K562 (cell line): ENCODE data around the gene WASF2. TPM values are rescaled to one million over a fixed set of nuclear protein-coding genes. Genes with fewer than 3 reads are reported as not detected.
A peak's percentile ranks its signal among the peaks of the same experiment; 100 is the strongest.

ENCODE experiments used
- ATAC-seq: fragments of 200-7000 bp; cut with Tn5 transposase; 3 replicates; pipeline ENCODE4 v1.9.1; 2020; ENCODE audit warnings: moderate library complexity
- BruUV-seq: library from RNA; stranded (reverse); fragments of 400-500 nt; replicated peaks from 2 replicates; lab custom pipeline; 2021; lab: Mats Ljungman, UMichigan
- CTCF ChIA-PET: fragments of 300-600 bp; formaldehyde crosslinking; extraction: SDS; loops from one replicate; lab custom pipeline; 2021; ENCODE audit warnings: low intra/inter-chr PET ratio; lab: Yijun Ruan, JAX
- POLR2A ChIA-PET: fragments of 300-600, 350-650 bp; sonication (Branson Sonifier 250); formaldehyde crosslinking; extraction: SDS; loops from one replicate; lab custom pipeline; 2021; ENCODE audit warnings: antibody characterized with exemption, inconsistent platforms; lab: Yijun Ruan, JAX
- DNase-seq, 4 experiments: peaks; one replicate each; pipeline versions ENCODE4 v3.0.0 to v3.0.0-alpha.2; 2011 to 2018; ENCODE audit warnings: low spot score in 3 of 4, mixed read lengths in 3 of 4; ENCODE audit errors: extremely low read depth in 1 of 4
- FAIRE-seq: peaks from 2 replicates; lab custom pipeline; 2011; peaks lifted over from hg19 to GRCh38; lab: Jason Lieb, UNC
- H2AFZ ChIP-seq: 2 replicates; pipeline ENCODE4 v1.6.0; 2011; ENCODE audit warnings: low read depth, low read length, control low read depth, inconsistent platforms
- H3K27ac ChIP-seq: fragments of 200-600 bp; 3 replicates; pipeline ENCODE4 v1.8.0; 2011; ENCODE audit warnings: low read depth, mild to moderate bottlenecking, control low read depth, inconsistent platforms, low read length, moderate library complexity, mixed read lengths; ENCODE audit errors: extremely low read depth
- H3K27me3 ChIP-seq, 2 experiments: fragments of 300-600 bp in 1 of 2; 2 replicates in 1 of 2; 3 replicates in 1 of 2; pipeline versions ENCODE4 v1.6.0 to v1.8.0; 2011; ENCODE audit warnings: inconsistent platforms in 2 of 2, low read length in 2 of 2, mild to moderate bottlenecking in 1 of 2, mixed read lengths in 1 of 2, moderate library complexity in 1 of 2; ENCODE audit not compliant: control insufficient read depth in 2 of 2, insufficient read depth in 2 of 2
- H3K36me3 ChIP-seq: fragments of 300-600 bp; 3 replicates; pipeline ENCODE4 v1.8.0; 2011; ENCODE audit warnings: mild to moderate bottlenecking, low read length, inconsistent platforms; ENCODE audit not compliant: control insufficient read depth, insufficient read depth
- H3K4me1 ChIP-seq, 2 experiments: fragments of 200-600 bp in 1 of 2; replicated peaks in 1 of 2; 2 replicates in 1 of 2; 3 replicates in 1 of 2; pipeline versions ENCODE4 v1.5.1 to v1.8.0; 2011; ENCODE audit warnings: inconsistent platforms in 2 of 2, low read length in 2 of 2, mild to moderate bottlenecking in 1 of 2, mixed read lengths in 1 of 2, moderate library complexity in 1 of 2; ENCODE audit not compliant: control insufficient read depth in 2 of 2, insufficient read depth in 2 of 2
- H3K4me2 ChIP-seq: 2 replicates; pipeline ENCODE4 v1.6.1; 2011; ENCODE audit warnings: low read length, control low read depth, inconsistent platforms, mixed read lengths; ENCODE audit not compliant: insufficient read depth
- H3K4me3 ChIP-seq: fragments of 200-600 bp; sonication (generic), shearing (Covaris generic); 2 replicates; pipeline ENCODE4 v1.5.1; 2016; ENCODE audit warnings: control low read depth, inconsistent platforms
- H3K79me2 ChIP-seq: fragments of 200-600 bp; 3 replicates; pipeline ENCODE4 v1.8.0; 2011; ENCODE audit warnings: low read length, inconsistent platforms; ENCODE audit not compliant: control insufficient read depth, insufficient read depth
- H3K9ac ChIP-seq, 2 experiments: 2 replicates each; pipeline versions ENCODE4 v1.6.0 to v1.6.1; 2011; ENCODE audit warnings: low read depth in 2 of 2, low read length in 2 of 2, control low read depth in 1 of 2, inconsistent platforms in 1 of 2, mild to moderate bottlenecking in 1 of 2, mixed read lengths in 1 of 2; ENCODE audit not compliant: insufficient read depth in 1 of 2
- H3K9me1 ChIP-seq: one replicate; pipeline ENCODE4 v1.6.0; 2011; ENCODE audit warnings: inconsistent platforms, mild to moderate bottlenecking, low read length, moderate library complexity; ENCODE audit not compliant: control insufficient read depth, insufficient read depth
- H3K9me3 ChIP-seq: replicated peaks from 2 replicates; pipeline ENCODE4 v1.5.1; 2011; ENCODE audit warnings: low read depth, low read length, inconsistent platforms; ENCODE audit not compliant: control insufficient read depth, insufficient read depth
- H4K20me1 ChIP-seq: replicated peaks from 2 replicates; pipeline ENCODE4 v1.6.1; 2011; ENCODE audit warnings: low read length, inconsistent platforms, mixed read lengths; ENCODE audit not compliant: control insufficient read depth, insufficient read depth
- CGGBP1 ChIP-seq: fragments of 250-450 bp; sonication (Bioruptor Pico); IDR thresholded peaks from 2 replicates; pipeline ENCODE4 v1.9.0; 2021; ENCODE audit warnings: mild to moderate bottlenecking
- ETV6 ChIP-seq, 3 experiments: fragments of 150-350 bp in 1 of 3; sonication (generic) in 1 of 3; formaldehyde crosslinking in 1 of 3; IDR thresholded peaks; 2 replicates each; pipeline versions ENCODE4 v1.6.1 to v1.8.0; 2014 to 2022; ENCODE audit warnings: borderline replicate concordance in 2 of 3, low read depth in 2 of 3, antibody characterized with exemption in 1 of 3, low read length in 1 of 3, mild to moderate bottlenecking in 1 of 3, missing genetic modification reagents in 1 of 3
- FOXJ3 ChIP-seq: sonication (generic); formaldehyde crosslinking; IDR thresholded peaks from 2 replicates; pipeline ENCODE4 v1.4.0; 2020; ENCODE audit warnings: mild to moderate bottlenecking, missing genetic modification reagents
- MAFF ChIP-seq: IDR thresholded peaks from 2 replicates; pipeline ENCODE4 v1.6.1; 2012; ENCODE audit warnings: low read length, improper control_type of control experiment
- POLR2B ChIP-seq: fragments of 450-650 bp; IDR thresholded peaks from 2 replicates; pipeline ENCODE4 v1.6.1; 2018; ENCODE audit warnings: low read depth; ENCODE audit not compliant: partially characterized antibody
- RHOXF2B ChIP-seq: fragments of 250-450 bp; sonication (Bioruptor Pico); conservative IDR thresholded peaks from 2 replicates; pipeline ENCODE4 v1.5.1; 2021
- SMARCA5 ChIP-seq: fragments of 450-650 bp; IDR thresholded peaks from 2 replicates; pipeline ENCODE4 v1.6.1; 2016
- SRSF9 ChIP-seq: fragments of 200-400 bp; formaldehyde crosslinking; IDR thresholded peaks from 2 replicates; pipeline ENCODE4 v1.6.1; 2017; ENCODE audit warnings: low read depth, low read length, borderline replicate concordance
- ZBED1 ChIP-seq: IDR thresholded peaks from 2 replicates; pipeline ENCODE4 v1.6.1; 2014
- ZNF444 ChIP-seq: fragments of 250-450 bp; sonication (Bioruptor Pico); IDR thresholded peaks from 2 replicates; pipeline ENCODE4 v1.4.0; 2020; ENCODE audit warnings: mild to moderate bottlenecking, moderate library complexity
- ZNF584 ChIP-seq: fragments of 200-800 bp; sonication (Bioruptor generic); IDR thresholded peaks from 2 replicates; pipeline ENCODE4 v1.6.1; 2016; ENCODE audit warnings: low read depth, mild to moderate bottlenecking, missing genetic modification characterization, missing compliant biosample characterization
- WGBS: fragments of 100-300 bp; shearing (Covaris generic); methylation state at CpG from one replicate; pipeline ENCODE4 v1.1.6; 2016; ENCODE audit warnings: low coverage, mixed read lengths; ENCODE audit not compliant: insufficient coverage; ENCODE audit errors: missing lambda C conversion rate; 5-methylcytosine and 5-hydroxymethylcytosine counted together
- in situ Hi-C: fragments of 300-500 bp; cut with MboI; formaldehyde crosslinking; loops from 4 replicates; pipeline ENCODE4 v1.15.0; 2018; ENCODE audit warnings: inconsistent platforms, mixed read lengths
- intact Hi-C: fragments of 100-400 bp; cut with micrococcal nuclease; formaldehyde crosslinking; loops from 2 replicates; pipeline ENCODE4 v1.14.2; 2022
- polyA plus RNA-seq, 8 experiments: library from polyadenylated mRNA; depleted of rRNA in 4 of 8; stranded (reverse) in 5 of 8; unstranded in 3 of 8; fragments of >200 nt; fragmentation: Nextera tagmentation in 2 of 8; fragmentation: Illumina TruSeq in 1 of 8; extraction: Ambion mirVana in 2 of 8; extraction: Trizol in 1 of 8; gene quantifications; 2 replicates each; pipeline versions ENCODE4 v1.2.1 to v1.2.3, GENCODE V29; 2011 to 2014; ENCODE audit warnings: inconsistent platforms in 1 of 8, missing spikeins in 1 of 8
- total RNA-seq, 7 experiments: library from RNA; depleted of rRNA in 6 of 7; stranded (reverse); fragments of >200 nt in 6 of 7; fragmentation: Illumina TruSeq in 2 of 7; extraction: Trizol in 2 of 7; gene quantifications; 2 replicates each; pipeline versions ENCODE4 v1.2.1 to v1.2.3, GENCODE V29; 2011 to 2021; ENCODE audit warnings: low replicate concordance in 1 of 7
- TF ChIP-seq, protein P1 (sequence below): fragments of 450-650 bp; IDR thresholded peaks from 2 replicates; pipeline ENCODE4 v1.6.1; 2018; ENCODE audit warnings: mild to moderate bottlenecking, low read depth; ENCODE audit not compliant: partially characterized antibody
- TF ChIP-seq, protein P2 (sequence below): fragments of 450-650 bp; IDR thresholded peaks from 2 replicates; pipeline ENCODE4 v1.6.1; 2017; ENCODE audit warnings: antibody characterized with exemption
- TF ChIP-seq, protein P3 (sequence below): fragments of 250-450 bp; sonication (Bioruptor Pico); IDR thresholded peaks from 2 replicates; pipeline ENCODE4 v1.5.0; 2022; ENCODE audit warnings: mild to moderate bottlenecking

WASF2 gene
- total and polyA plus RNA-seq, 9 of the 15 experiments (the other 6 are each of a cell fraction or from before 2014, with no cell fraction given), result 8.2 to 163 (median 31.2) TPM

- no peak overlapping the region for H3K4me3 ChIP-seq
- no peaks in the 10 kb centered on the region for H3K9me3 ChIP-seq
- FAIRE-seq (no peak), ATAC-seq (no peak), DNase-seq (no peak)
- TSS peak; percentile 24 for BruUV-seq
- H4K20me1 ChIP-seq, result 0 out of 2 replicates have a peak, but pooled peaks cover 6% of the 10 kb centered on the region
- H3K27ac ChIP-seq, result no peak overlapping the region; the same call in 2 of the 3 replicates
- H3K9ac ChIP-seq, result no peak overlapping the region
- in situ Hi-C loops, result no loop called here
- H3K79me2 ChIP-seq, result peaks cover 93% of the 10 kb centered on the region
- intact Hi-C loops, result no loop called here
- H3K4me1 ChIP-seq, result peaks cover 3 to 6% of the 10 kb centered on the region in 2 experiments; a peak in 3 of 5 replicates
- H3K27me3 ChIP-seq, result no peaks in the 10 kb centered on the region
- WGBS, result 92% methylated on average over 4 of the region's 4 CpGs
- H2AFZ ChIP-seq, result no peak overlapping the region
- peaks cover 28% of the 10 kb centered on the region for H3K36me3 ChIP-seq
- CTCF ChIA-PET, result no interaction called here
- H3K9me1 ChIP-seq, result no peaks in the 10 kb centered on the region
- no peak for TF ChIP-seq CGGBP1
- TF ChIP-seq MAFF, result no peak
- TF ChIP-seq, protein P1, sequence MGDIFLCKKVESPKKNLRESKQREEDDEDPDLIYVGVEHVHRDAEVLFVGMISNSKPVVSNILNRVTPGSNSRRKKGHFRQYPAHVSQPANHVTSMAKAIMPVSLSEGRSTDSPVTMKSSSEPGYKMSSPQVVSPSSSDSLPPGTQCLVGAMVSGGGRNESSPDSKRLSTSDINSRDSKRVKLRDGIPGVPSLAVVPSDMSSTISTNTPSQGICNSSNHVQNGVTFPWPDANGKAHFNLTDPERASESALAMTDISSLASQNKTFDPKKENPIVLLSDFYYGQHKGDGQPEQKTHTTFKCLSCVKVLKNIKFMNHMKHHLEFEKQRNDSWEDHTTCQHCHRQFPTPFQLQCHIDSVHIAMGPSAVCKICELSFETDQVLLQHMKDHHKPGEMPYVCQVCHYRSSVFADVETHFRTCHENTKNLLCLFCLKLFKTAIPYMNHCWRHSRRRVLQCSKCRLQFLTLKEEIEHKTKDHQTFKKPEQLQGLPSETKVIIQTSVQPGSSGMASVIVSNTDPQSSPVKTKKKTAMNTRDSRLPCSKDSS, result no peak
- no peak for TF ChIP-seq RHOXF2B
- TF ChIP-seq FOXJ3 (CRISPR knock-in tag), result no peak
- no peak for TF ChIP-seq POLR2B
- no peak for TF ChIP-seq ZNF444 (CRISPR knock-in tag)
- no peak for TF ChIP-seq SMARCA5
- TF ChIP-seq, protein P2, sequence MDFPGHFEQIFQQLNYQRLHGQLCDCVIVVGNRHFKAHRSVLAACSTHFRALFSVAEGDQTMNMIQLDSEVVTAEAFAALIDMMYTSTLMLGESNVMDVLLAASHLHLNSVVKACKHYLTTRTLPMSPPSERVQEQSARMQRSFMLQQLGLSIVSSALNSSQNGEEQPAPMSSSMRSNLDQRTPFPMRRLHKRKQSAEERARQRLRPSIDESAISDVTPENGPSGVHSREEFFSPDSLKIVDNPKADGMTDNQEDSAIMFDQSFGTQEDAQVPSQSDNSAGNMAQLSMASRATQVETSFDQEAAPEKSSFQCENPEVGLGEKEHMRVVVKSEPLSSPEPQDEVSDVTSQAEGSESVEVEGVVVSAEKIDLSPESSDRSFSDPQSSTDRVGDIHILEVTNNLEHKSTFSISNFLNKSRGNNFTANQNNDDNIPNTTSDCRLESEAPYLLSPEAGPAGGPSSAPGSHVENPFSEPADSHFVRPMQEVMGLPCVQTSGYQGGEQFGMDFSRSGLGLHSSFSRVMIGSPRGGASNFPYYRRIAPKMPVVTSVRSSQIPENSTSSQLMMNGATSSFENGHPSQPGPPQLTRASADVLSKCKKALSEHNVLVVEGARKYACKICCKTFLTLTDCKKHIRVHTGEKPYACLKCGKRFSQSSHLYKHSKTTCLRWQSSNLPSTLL, result no peak
- TF ChIP-seq ZNF584 (CRISPR knock-in tag), result no peak
- TF ChIP-seq, protein P3, sequence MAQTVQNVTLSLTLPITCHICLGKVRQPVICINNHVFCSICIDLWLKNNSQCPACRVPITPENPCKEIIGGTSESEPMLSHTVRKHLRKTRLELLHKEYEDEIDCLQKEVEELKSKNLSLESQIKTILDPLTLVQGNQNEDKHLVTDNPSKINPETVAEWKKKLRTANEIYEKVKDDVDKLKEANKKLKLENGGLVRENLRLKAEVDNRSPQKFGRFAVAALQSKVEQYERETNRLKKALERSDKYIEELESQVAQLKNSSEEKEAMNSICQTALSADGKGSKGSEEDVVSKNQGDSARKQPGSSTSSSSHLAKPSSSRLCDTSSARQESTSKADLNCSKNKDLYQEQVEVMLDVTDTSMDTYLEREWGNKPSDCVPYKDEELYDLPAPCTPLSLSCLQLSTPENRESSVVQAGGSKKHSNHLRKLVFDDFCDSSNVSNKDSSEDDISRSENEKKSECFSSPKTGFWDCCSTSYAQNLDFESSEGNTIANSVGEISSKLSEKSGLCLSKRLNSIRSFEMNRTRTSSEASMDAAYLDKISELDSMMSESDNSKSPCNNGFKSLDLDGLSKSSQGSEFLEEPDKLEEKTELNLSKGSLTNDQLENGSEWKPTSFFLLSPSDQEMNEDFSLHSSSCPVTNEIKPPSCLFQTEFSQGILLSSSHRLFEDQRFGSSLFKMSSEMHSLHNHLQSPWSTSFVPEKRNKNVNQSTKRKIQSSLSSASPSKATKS (CRISPR knock-in tag), result no peak
- TF ChIP-seq ETV6 (IDR thresholded peaks at IDR 0.05; ENCODE audit: borderline replicate concordance in 1 of 2, low read depth in 2 of 2, low read length in 1 of 2), result no peak
- TF ChIP-seq ETV6 (CRISPR knock-in tag; IDR thresholded peaks at IDR 0.05; ENCODE audit: borderline replicate concordance), result no peak
- no peak for TF ChIP-seq SRSF9
- no peak for TF ChIP-seq ZBED1
- H3K4me2 ChIP-seq, result no peak overlapping the region
- POLR2A ChIA-PET, result interaction anchor here (1.0 to 5.5 kb wide), 7 partner anchors 11 to 36 kb away, joined by 3 to 29 read pairs (median 6); partner anchors contain the start of gene WASF2
Observed at GRCh38 chr1:27464926-27465647, 24.9 kb downstream of the WASF2 start.
